Endothelial cell of umbilical vein (primary cell): ENCODE measurements around the gene GFI1B. TPM values are rescaled to one million over a fixed set of nuclear protein-coding genes. Genes with fewer than 3 reads are reported as not detected.

ENCODE experiments used
- BruUV-seq: library from RNA; stranded (reverse); fragments of 400-500 nt; replicated peaks from 2 replicates; lab custom pipeline; 2021; lab: Mats Ljungman, UMichigan
- CTCF ChIA-PET: fragments of 300-600, 350-600 bp; sonication (Branson Sonifier 250); formaldehyde crosslinking; loops from one replicate; lab custom pipeline; 2021; ENCODE audit warnings: antibody characterized with exemption, inconsistent platforms; lab: Charles Lee
- POLR2A ChIA-PET: fragments of 300-600, 350-600 bp; sonication (Branson Sonifier 250); formaldehyde crosslinking; loops from one replicate; lab custom pipeline; 2021; ENCODE audit warnings: antibody characterized with exemption, inconsistent platforms; lab: Charles Lee
- DNase-seq: peaks from one replicate; pipeline ENCODE4 v3.0.0-alpha.2; 2011; ENCODE audit warnings: low read depth, low spot score
- FAIRE-seq: peaks from 2 replicates; lab custom pipeline; 2011; peaks lifted over from hg19 to GRCh38; lab: Jason Lieb, UNC
- H2AFZ ChIP-seq: 2 replicates; pipeline ENCODE4 v1.6.0; 2012; ENCODE audit warnings: low read depth, low read length, control low read depth, inconsistent platforms
- H3K27ac ChIP-seq: 2 replicates; pipeline ENCODE4 v1.5.1; 2011; ENCODE audit warnings: low read depth, mild to moderate bottlenecking, control low read depth, low read length, moderate library complexity; ENCODE audit not compliant: insufficient read depth
- H3K27me3 ChIP-seq, 2 experiments: 2 replicates each; pipeline versions ENCODE4 v1.6.0 to v1.6.1; 2011; ENCODE audit warnings: low read length in 2 of 2, mixed read lengths in 1 of 2; ENCODE audit not compliant: control insufficient read depth in 2 of 2, insufficient read depth in 2 of 2
- H3K36me3 ChIP-seq, 2 experiments: 2 replicates in 1 of 2; 3 replicates in 1 of 2; pipeline ENCODE4 v1.5.1; 2011; ENCODE audit warnings: low read length in 2 of 2, mild to moderate bottlenecking in 1 of 2, moderate library complexity in 1 of 2; ENCODE audit not compliant: control insufficient read depth in 2 of 2, insufficient read depth in 2 of 2; ENCODE audit errors: extremely low read depth in 1 of 2
- H3K4me1 ChIP-seq: 3 replicates; pipeline ENCODE4 v1.5.1; 2011; ENCODE audit warnings: mild to moderate bottlenecking, low read length; ENCODE audit not compliant: control insufficient read depth, insufficient read depth; ENCODE audit errors: extremely low read depth
- H3K4me2 ChIP-seq: 2 replicates; pipeline ENCODE4 v1.6.1; 2011; ENCODE audit warnings: low read length, control low read depth, mixed read lengths; ENCODE audit not compliant: insufficient read depth
- H3K4me3 ChIP-seq, 3 experiments: fragments of 200-600 bp in 1 of 3; sonication (generic), shearing (Covaris generic) in 1 of 3; replicated peaks in 1 of 3; 2 replicates each; pipeline ENCODE4 v1.5.1; 2011 to 2016; ENCODE audit warnings: control low read depth in 3 of 3, low read length in 3 of 3, mild to moderate bottlenecking in 2 of 3, inconsistent platforms in 1 of 3, low read depth in 1 of 3, moderate library complexity in 1 of 3; ENCODE audit not compliant: insufficient read depth in 1 of 3
- H3K79me2 ChIP-seq: 2 replicates; pipeline ENCODE4 v1.6.0; 2012; ENCODE audit warnings: low read length, inconsistent platforms; ENCODE audit not compliant: control insufficient read depth, insufficient read depth
- H3K9ac ChIP-seq: replicated peaks from 2 replicates; pipeline ENCODE3; 2011; ENCODE audit warnings: low read length, control low read depth; ENCODE audit not compliant: insufficient read depth; ENCODE audit errors: extremely low read depth
- H3K9me1 ChIP-seq: replicated peaks from 3 replicates; pipeline ENCODE4 v1.6.0; 2011; ENCODE audit warnings: mild to moderate bottlenecking, low read length; ENCODE audit not compliant: control insufficient read depth, insufficient read depth; ENCODE audit errors: extremely low read depth
- H3K9me3 ChIP-seq: replicated peaks from 2 replicates; pipeline ENCODE4 v1.5.1; 2012; ENCODE audit warnings: low read length, inconsistent platforms; ENCODE audit not compliant: control insufficient read depth, insufficient read depth
- H4K20me1 ChIP-seq: replicated peaks from 2 replicates; pipeline ENCODE3; 2011; ENCODE audit warnings: mild to moderate bottlenecking, low read length; ENCODE audit not compliant: control insufficient read depth, insufficient read depth; ENCODE audit errors: extremely low read depth
- CTCF ChIP-seq, 2 donors: IDR thresholded peaks; 1 replicate in 1 of 2; 2 replicates in 1 of 2; pipeline ENCODE4 v1.5.1; 2011; ENCODE audit warnings: low read length in 2 of 2, mild to moderate bottlenecking in 2 of 2, moderate library complexity in 2 of 2, control low read depth in 1 of 2, inconsistent platforms in 1 of 2, low read depth in 1 of 2; ENCODE audit not compliant: insufficient read depth in 1 of 2; ENCODE audit errors: extremely low read depth in 1 of 2
- EZH2 ChIP-seq: IDR thresholded peaks from 2 replicates; pipeline ENCODE4 v1.6.1; 2012; ENCODE audit warnings: borderline replicate concordance, low read depth, mild to moderate bottlenecking, moderate library complexity, low read length, inconsistent platforms; ENCODE audit not compliant: severe bottlenecking
- JUN ChIP-seq: IDR thresholded peaks from 2 replicates; pipeline ENCODE4 v1.6.1; 2011; ENCODE audit warnings: borderline replicate concordance, low read depth; ENCODE audit not compliant: insufficient read length, insufficient read depth
- POLR2A ChIP-seq: IDR thresholded peaks from 2 replicates; pipeline ENCODE4 v1.6.1; 2012; ENCODE audit warnings: low read depth, mild to moderate bottlenecking, control low read depth, low read length
- dilution Hi-C: fragments of 300-500 bp; cut with MboI; formaldehyde crosslinking; loops from one replicate; pipeline ENCODE4 v1.15.0; 2019; ENCODE audit warnings: low sequenced_read_pairs; ENCODE audit not compliant: extremely low pct_ligation_motif_present
- intact Hi-C: fragments of 100-400 bp; cut with micrococcal nuclease; formaldehyde crosslinking; loops from one replicate; pipeline ENCODE4 v1.10.0; 2022
- polyA plus RNA-seq, 4 experiments: library from polyadenylated mRNA; depleted of rRNA in 3 of 4; stranded (reverse) in 3 of 4; unstranded in 1 of 4; fragments of >200 nt; gene quantifications; 2 replicates each; pipeline versions ENCODE4 v1.2.1 to v1.2.3, GENCODE V29; 2011 to 2012; ENCODE audit warnings: missing spikeins in 1 of 4
- total RNA-seq: library from RNA; stranded (reverse); gene quantifications from 2 replicates; pipeline ENCODE4 v1.2.3, GENCODE V29; 2021

The GFI1B gene
- total and polyA plus RNA-seq, 2 donors (not counting 3 experiments of a cell fraction or from before 2014, with no cell fraction given): 0.04 TPM; not detected in 1

- H4K20me1 ChIP-seq: no peaks in the 10 kb centered on the region
- dilution Hi-C loops (no loop called here), intact Hi-C loops (loop anchor here (10.0 kb wide), 1 partner anchor 268 kb away; the partner anchor contains the start of gene GTF3C4)
- DNase-seq: no peak
- no TSS peak for BruUV-seq
- TF ChIP-seq EZH2 (no peak), CTCF (IDR thresholded peaks at IDR 0.05; ENCODE audit: extremely low read depth in 1 of 2, insufficient read depth in 1 of 2, low read depth in 1 of 2, low read length in 2 of 2) (no peak), POLR2A (no peak), JUN (no peak)
- peak overlapping the region; percentile 12 for H3K4me2 ChIP-seq
- ChIA-PET CTCF (interaction anchor here (2.6 kb wide), 1 partner anchor 8 kb away, joined by 13 read pairs; no protein-coding TSS in a partner anchor), POLR2A (no interaction called here)
- no peak overlapping the region for H3K27ac ChIP-seq
- H3K9ac ChIP-seq: no peak overlapping the region
- H3K36me3 ChIP-seq: no peaks in the 10 kb centered on the region
- H3K79me2 ChIP-seq: peaks cover 53% of the 10 kb centered on the region
- no peak overlapping the region for H2AFZ ChIP-seq
- no peak overlapping the region for H3K4me3 ChIP-seq
- no peaks in the 10 kb centered on the region for H3K27me3 ChIP-seq
- FAIRE-seq: no peak
- no peaks in the 10 kb centered on the region for H3K9me3 ChIP-seq
- H3K4me1 ChIP-seq: peaks cover 9% of the 10 kb centered on the region
- H3K9me1 ChIP-seq: no peaks in the 10 kb centered on the region
Measured at GRCh38 chr9:132942541-132943182, 35.8 kb upstream of the GFI1B start.
